IMR-90 (cell line): ENCODE data around the gene BTBD9.

Experiments
- BHLHE40 ChIP-seq: fragments of 150-350 bp; IDR thresholded peaks from 2 replicates; pipeline ENCODE4 v1.6.1; 2016; ENCODE audit warnings: mild to moderate bottlenecking, low read depth, low read length
- CEBPB ChIP-seq: IDR thresholded peaks from 2 replicates; pipeline ENCODE4 v1.6.1; 2012; ENCODE audit warnings: low read depth, low read length, improper control_type of control experiment
- CHD1 ChIP-seq: IDR thresholded peaks from 2 replicates; pipeline ENCODE4 v1.6.1; 2012; ENCODE audit warnings: low read depth, low read length, improper control_type of control experiment
- MAFK ChIP-seq: IDR thresholded peaks from 2 replicates; pipeline ENCODE4 v1.6.1; 2012; ENCODE audit warnings: low read depth, low read length, improper control_type of control experiment
- MAZ ChIP-seq: IDR thresholded peaks from 2 replicates; pipeline ENCODE4 v1.6.1; 2012; ENCODE audit warnings: low read depth, mild to moderate bottlenecking, low read length, improper control_type of control experiment, moderate library complexity, borderline replicate concordance
- POLR2A ChIP-seq: IDR thresholded peaks from 2 replicates; pipeline ENCODE4 v1.6.1; 2012; ENCODE audit warnings: mild to moderate bottlenecking, low read depth, low read length
- RAD21 ChIP-seq: IDR thresholded peaks from 2 replicates; pipeline ENCODE4 v1.6.1; 2012; ENCODE audit warnings: low read length, improper control_type of control experiment
- SMC3 ChIP-seq: fragments of 150-350 bp; IDR thresholded peaks from 2 replicates; pipeline ENCODE4 v1.6.1; 2016; ENCODE audit warnings: low read depth, mild to moderate bottlenecking, antibody characterized with exemption, low read length, moderate library complexity
- TF ChIP-seq, protein P1 (sequence below): conservative IDR thresholded peaks from 2 replicates; pipeline ENCODE4 v1.5.1; 2012; ENCODE audit warnings: mild to moderate bottlenecking, low read depth, low read length, improper control_type of control experiment
- TF ChIP-seq, protein P2 (sequence below): fragments of 150-350 bp; IDR thresholded peaks from 2 replicates; pipeline ENCODE4 v1.6.1; 2016; ENCODE audit warnings: low read depth, mild to moderate bottlenecking, low read length, moderate library complexity, borderline replicate concordance
- TF ChIP-seq, protein P3 (sequence below): fragments of 150-350 bp; IDR thresholded peaks from 2 replicates; pipeline ENCODE4 v1.6.1; 2017; ENCODE audit warnings: mild to moderate bottlenecking, antibody characterized with exemption, low read length, low read depth

DNA sequence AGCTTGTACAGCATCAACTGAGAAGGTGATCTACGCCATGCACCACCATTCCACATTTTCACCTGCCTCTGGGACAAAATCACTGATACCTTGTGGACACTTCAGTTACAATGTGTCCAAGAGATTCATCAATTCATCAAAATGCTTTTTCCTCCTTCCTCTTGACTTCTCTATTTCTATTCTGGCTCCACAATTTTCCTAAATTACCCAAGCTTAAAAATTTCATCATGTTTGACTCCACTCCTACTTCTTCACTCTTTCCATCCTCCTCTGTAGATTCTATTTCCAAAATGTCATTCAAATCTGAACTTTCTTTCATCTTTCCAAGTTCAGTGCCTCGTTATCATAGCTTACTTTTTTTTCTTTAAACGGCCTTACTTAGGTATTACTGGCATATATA, 172.2 kb downstream of the BTBD9 start:
- TF ChIP-seq POLR2A (no peak), MAZ (no peak), BHLHE40 (no peak), MAFK (no peak), RAD21 (no peak), CHD1 (no peak), CEBPB (no peak), SMC3 (no peak)
- TF ChIP-seq, protein P1, sequence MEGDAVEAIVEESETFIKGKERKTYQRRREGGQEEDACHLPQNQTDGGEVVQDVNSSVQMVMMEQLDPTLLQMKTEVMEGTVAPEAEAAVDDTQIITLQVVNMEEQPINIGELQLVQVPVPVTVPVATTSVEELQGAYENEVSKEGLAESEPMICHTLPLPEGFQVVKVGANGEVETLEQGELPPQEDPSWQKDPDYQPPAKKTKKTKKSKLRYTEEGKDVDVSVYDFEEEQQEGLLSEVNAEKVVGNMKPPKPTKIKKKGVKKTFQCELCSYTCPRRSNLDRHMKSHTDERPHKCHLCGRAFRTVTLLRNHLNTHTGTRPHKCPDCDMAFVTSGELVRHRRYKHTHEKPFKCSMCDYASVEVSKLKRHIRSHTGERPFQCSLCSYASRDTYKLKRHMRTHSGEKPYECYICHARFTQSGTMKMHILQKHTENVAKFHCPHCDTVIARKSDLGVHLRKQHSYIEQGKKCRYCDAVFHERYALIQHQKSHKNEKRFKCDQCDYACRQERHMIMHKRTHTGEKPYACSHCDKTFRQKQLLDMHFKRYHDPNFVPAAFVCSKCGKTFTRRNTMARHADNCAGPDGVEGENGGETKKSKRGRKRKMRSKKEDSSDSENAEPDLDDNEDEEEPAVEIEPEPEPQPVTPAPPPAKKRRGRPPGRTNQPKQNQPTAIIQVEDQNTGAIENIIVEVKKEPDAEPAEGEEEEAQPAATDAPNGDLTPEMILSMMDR: no peak
- TF ChIP-seq, protein P2, sequence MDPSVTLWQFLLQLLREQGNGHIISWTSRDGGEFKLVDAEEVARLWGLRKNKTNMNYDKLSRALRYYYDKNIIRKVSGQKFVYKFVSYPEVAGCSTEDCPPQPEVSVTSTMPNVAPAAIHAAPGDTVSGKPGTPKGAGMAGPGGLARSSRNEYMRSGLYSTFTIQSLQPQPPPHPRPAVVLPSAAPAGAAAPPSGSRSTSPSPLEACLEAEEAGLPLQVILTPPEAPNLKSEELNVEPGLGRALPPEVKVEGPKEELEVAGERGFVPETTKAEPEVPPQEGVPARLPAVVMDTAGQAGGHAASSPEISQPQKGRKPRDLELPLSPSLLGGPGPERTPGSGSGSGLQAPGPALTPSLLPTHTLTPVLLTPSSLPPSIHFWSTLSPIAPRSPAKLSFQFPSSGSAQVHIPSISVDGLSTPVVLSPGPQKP: no peak
- TF ChIP-seq, protein P3, sequence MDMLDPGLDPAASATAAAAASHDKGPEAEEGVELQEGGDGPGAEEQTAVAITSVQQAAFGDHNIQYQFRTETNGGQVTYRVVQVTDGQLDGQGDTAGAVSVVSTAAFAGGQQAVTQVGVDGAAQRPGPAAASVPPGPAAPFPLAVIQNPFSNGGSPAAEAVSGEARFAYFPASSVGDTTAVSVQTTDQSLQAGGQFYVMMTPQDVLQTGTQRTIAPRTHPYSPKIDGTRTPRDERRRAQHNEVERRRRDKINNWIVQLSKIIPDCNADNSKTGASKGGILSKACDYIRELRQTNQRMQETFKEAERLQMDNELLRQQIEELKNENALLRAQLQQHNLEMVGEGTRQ: no peak
